Progenitor cell of endocrine pancreas (in vitro differentiated cells): ENCODE measurements around the gene ALDH6A1. TPM values are rescaled to one million over a fixed set of nuclear protein-coding genes. Genes with fewer than 3 reads are reported as not detected.
A peak's percentile ranks its signal among the peaks of the same experiment; 100 is the strongest.
"Not testable (repeated sequence)": the region's sequence is repeated elsewhere in the genome, so short reads cannot be mapped to it uniquely, and the experiment has no call there.

Experiments used
- DNase-seq: peaks from one replicate; pipeline ENCODE4 v3.0.0; 2021; ENCODE audit warnings: low spot score; ENCODE audit not compliant: unreplicated experiment
- H3K27ac Mint-ChIP-seq: 2 replicates; pipeline ENCODE4 v1.8.0; 2021; ENCODE audit warnings: mild to moderate bottlenecking, moderate library complexity, mixed read lengths
- H3K27me3 Mint-ChIP-seq: 2 replicates; pipeline ENCODE4 v1.8.0; 2021; ENCODE audit warnings: mixed read lengths
- H3K36me3 Mint-ChIP-seq: 2 replicates; pipeline ENCODE4 v1.8.0; 2022; ENCODE audit warnings: mixed read lengths; ENCODE audit not compliant: insufficient read depth
- H3K4me1 Mint-ChIP-seq: 2 replicates; pipeline ENCODE4 v1.8.0; 2021; ENCODE audit warnings: low read depth, mixed read lengths
- H3K4me3 Mint-ChIP-seq: 2 replicates; pipeline ENCODE4 v1.8.0; 2021; ENCODE audit warnings: low read depth, mild to moderate bottlenecking, moderate library complexity, mixed read lengths
- H3K9me3 Mint-ChIP-seq: 2 replicates; pipeline ENCODE4 v1.8.0; 2021; ENCODE audit warnings: low read depth, mixed read lengths
- CTCF ChIP-seq: fragments of 200-600 bp; sonication (generic); IDR thresholded peaks from one replicate; pipeline ENCODE4 v1.5.0; 2021; ENCODE audit warnings: antibody characterized with exemption, mild to moderate bottlenecking; ENCODE audit not compliant: unreplicated experiment
- long read RNA-seq: library from polyadenylated mRNA; unstranded; transcript quantifications from one replicate; pipeline ENCODE4 v2.0.0, GENCODE V29; 2020
- total RNA-seq: library from RNA; stranded (reverse); gene quantifications from 2 replicates; pipeline ENCODE4 v1.2.1, GENCODE V29; 2021

Gene ALDH6A1
- 55.4 and 57.3 TPM in 2 replicates for total RNA-seq
- long read RNA-seq, full-length matches to known transcripts: 303 of 380 reads
- long read RNA-seq, partial matches to known transcripts: 11 of 380 reads
- long read RNA-seq, other reads (novel, unspliced or antisense): 66 of 380 reads

- DNase-seq: peak; percentile 99
- H3K9me3 Mint-ChIP-seq: no peaks in the 10 kb centered on the region
- peak within 1 kb of the TSS; percentile 99 for H3K27ac Mint-ChIP-seq
- no peaks in the 10 kb centered on the region for H3K36me3 Mint-ChIP-seq
- no peak for TF ChIP-seq CTCF
- peak within 1 kb of the TSS; percentile 100 for H3K4me3 Mint-ChIP-seq
- H3K27me3 Mint-ChIP-seq: no peaks in the 10 kb centered on the region
- peaks cover 27% of the 10 kb centered on the region for H3K4me1 Mint-ChIP-seq
Measured at GRCh38 chr14:74084277-74085046, at the start of gene ALDH6A1, which contains the start of gene LIN52. Gene ALDH6A1, minus strand, starts transcription at chr14:74084453. Its CDS starts 59 bp downstream, at chr14:74084394. Gene LIN52, plus strand, starts transcription at chr14:74084956. Its CDS starts 19 bp downstream, at chr14:74084975.

- no peak overlapping the region for H3K4me3 Mint-ChIP-seq
- peaks cover 2% of the 10 kb centered on the region for H3K9me3 Mint-ChIP-seq
- no peaks in the 10 kb centered on the region for H3K27me3 Mint-ChIP-seq
- H3K27ac Mint-ChIP-seq: no peak overlapping the region
- no peak for TF ChIP-seq CTCF
- DNase-seq: no peak
- peaks cover 9% of the 10 kb centered on the region for H3K36me3 Mint-ChIP-seq
- no peaks in the 10 kb centered on the region for H3K4me1 Mint-ChIP-seq
Measured at GRCh38 chr14:74127634-74128033, 43.4 kb upstream of the ALDH6A1 start.

GRCh38 chr14:74126315-74127013 is 42.2 kb upstream of the ALDH6A1 start:
- Mint-ChIP-seq H3K4me3 (no peak overlapping the region), H3K27ac (no peak overlapping the region), H3K9me3 (peaks cover 2% of the 10 kb centered on the region), H3K27me3 (no peaks in the 10 kb centered on the region), H3K4me1 (no peaks in the 10 kb centered on the region), H3K36me3 (peaks cover 9% of the 10 kb centered on the region)
- no peak for TF ChIP-seq CTCF
- DNase-seq: no peak

- not testable (repeated sequence) for H3K4me3 Mint-ChIP-seq, H3K9me3 Mint-ChIP-seq, DNase-seq, H3K27ac Mint-ChIP-seq, H3K27me3 Mint-ChIP-seq, H3K4me1 Mint-ChIP-seq
- H3K36me3 Mint-ChIP-seq: peaks cover 14% of the 10 kb centered on the region
Measured at GRCh38 chr14:74125487-74125886, 41.2 kb upstream of the ALDH6A1 start.

- not testable (repeated sequence) for H3K27me3 Mint-ChIP-seq, DNase-seq, H3K9me3 Mint-ChIP-seq, H3K4me3 Mint-ChIP-seq, H3K27ac Mint-ChIP-seq
- TF ChIP-seq CTCF: peak; percentile 75
- H3K36me3 Mint-ChIP-seq: peaks cover 12% of the 10 kb centered on the region
- peaks cover 10% of the 10 kb centered on the region for H3K4me1 Mint-ChIP-seq
Measured at GRCh38 chr14:74111395-74112216, 27.4 kb upstream of the ALDH6A1 start.
